ENCODE results near the gene PPP1R27. TPM values are rescaled to one million over a fixed set of nuclear protein-coding genes. Genes with fewer than 3 reads are reported as not detected.

Gene PPP1R27
- total and polyA plus RNA-seq, 9 of the 15 experiments (the other 6 are each of a cell fraction or from before 2014, with no cell fraction given), result 0.29 to 6.9 (median 1.5) TPM; not detected in 2

GRCh38 chr17:81860756-81861568 lies 26.1 kb upstream of the PPP1R27 start (continued):
- TF ChIP-seq SREBF1 (IDR thresholded peaks at IDR 0.05; ENCODE audit: borderline replicate concordance, low read depth, low read length) (0 out of 2 replicates have a peak, but pooled peaks have one; percentile 25), HDAC1 (IDR thresholded peaks at IDR 0.05) (peak in 1 of 2 experiments; percentile 98; a peak in 2 of 4 replicates), CBX8 (IDR thresholded peaks at IDR 0.05; ENCODE audit: borderline replicate concordance, extremely low read depth, low read depth, low read length, poor library complexity, severe bottlenecking) (no peak), MNT (conservative IDR thresholded peaks at IDR 0.05) (peak; percentile 97 to 98), PURB (CRISPR knock-in tag; IDR thresholded peaks at IDR 0.05; ENCODE audit: low read depth) (no peak), ARHGAP35 (IDR thresholded peaks at IDR 0.05; ENCODE audit: partially characterized antibody) (no peak), E2F8 (IDR thresholded peaks at IDR 0.05; ENCODE audit: low read depth, partially characterized antibody) (peak; percentile 89), CREB1 (IDR thresholded peaks at IDR 0.05) (peak; percentile 90), CREB1 (CRISPR knock-in tag; IDR thresholded peaks at IDR 0.05) (peak; percentile 91), POLR2G (IDR thresholded peaks at IDR 0.05; ENCODE audit: low read depth, low read length) (peak; percentile 85), FOSL1 (tag; conservative IDR thresholded peaks at IDR 0.05) (peak; percentile 69), IRF2 (CRISPR knock-in tag; IDR thresholded peaks at IDR 0.05) (no peak), PHF8 (IDR thresholded peaks at IDR 0.05; ENCODE audit: borderline replicate concordance, low read length) (peak; percentile 80; the same call in 1 of the 2 replicates), PHTF2 (CRISPR knock-in tag; IDR thresholded peaks at IDR 0.05) (no peak), RBM17 (IDR thresholded peaks at IDR 0.05; ENCODE audit: borderline replicate concordance, low read depth, low read length) (no peak), OTX1 (CRISPR knock-in tag; IDR thresholded peaks at IDR 0.05) (peak; percentile 99), ZNF668 (CRISPR knock-in tag; IDR thresholded peaks at IDR 0.05) (peak; percentile 94), HIVEP1 (CRISPR knock-in tag; IDR thresholded peaks at IDR 0.05) (peak; percentile 96), FOXK2 (conservative IDR thresholded peaks at IDR 0.05 in 1 of 2, IDR thresholded peaks at IDR 0.05 in 1 of 2; ENCODE audit: low read depth in 2 of 2) (peak; percentile 83 to 84)
- TF ChIP-seq, protein P1, sequence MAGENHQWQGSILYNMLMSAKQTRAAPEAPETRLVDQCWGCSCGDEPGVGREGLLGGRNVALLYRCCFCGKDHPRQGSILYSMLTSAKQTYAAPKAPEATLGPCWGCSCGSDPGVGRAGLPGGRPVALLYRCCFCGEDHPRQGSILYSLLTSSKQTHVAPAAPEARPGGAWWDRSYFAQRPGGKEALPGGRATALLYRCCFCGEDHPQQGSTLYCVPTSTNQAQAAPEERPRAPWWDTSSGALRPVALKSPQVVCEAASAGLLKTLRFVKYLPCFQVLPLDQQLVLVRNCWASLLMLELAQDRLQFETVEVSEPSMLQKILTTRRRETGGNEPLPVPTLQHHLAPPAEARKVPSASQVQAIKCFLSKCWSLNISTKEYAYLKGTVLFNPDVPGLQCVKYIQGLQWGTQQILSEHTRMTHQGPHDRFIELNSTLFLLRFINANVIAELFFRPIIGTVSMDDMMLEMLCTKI (IDR thresholded peaks at IDR 0.05; ENCODE audit: partially characterized antibody), result no peak
- TF ChIP-seq, protein P2, sequence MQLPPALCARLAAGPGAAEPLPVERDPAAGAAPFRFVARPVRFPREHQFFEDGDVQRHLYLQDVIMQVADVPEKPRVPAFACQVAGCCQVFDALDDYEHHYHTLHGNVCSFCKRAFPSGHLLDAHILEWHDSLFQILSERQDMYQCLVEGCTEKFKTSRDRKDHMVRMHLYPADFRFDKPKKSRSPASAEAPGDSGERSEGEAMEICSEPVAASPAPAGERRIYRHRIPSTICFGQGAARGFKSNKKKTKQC (CRISPR knock-in tag; IDR thresholded peaks at IDR 0.05), result peak; percentile 79
